CD4-positive, alpha-beta T cell treated with Interleukin-6 for 4 hours (primary cell): Measurements from ENCODE around the gene IFIT2.
"Not testable (repeated sequence)": the region's sequence is repeated elsewhere in the genome, so short reads cannot be mapped to it uniquely, and the experiment has no call there.

Experiments
- DNase-seq: peaks from one replicate; pipeline ENCODE4 v3.0.0-alpha.2; 2020; ENCODE audit warnings: mixed read lengths

Gene IFIT2, protein sequence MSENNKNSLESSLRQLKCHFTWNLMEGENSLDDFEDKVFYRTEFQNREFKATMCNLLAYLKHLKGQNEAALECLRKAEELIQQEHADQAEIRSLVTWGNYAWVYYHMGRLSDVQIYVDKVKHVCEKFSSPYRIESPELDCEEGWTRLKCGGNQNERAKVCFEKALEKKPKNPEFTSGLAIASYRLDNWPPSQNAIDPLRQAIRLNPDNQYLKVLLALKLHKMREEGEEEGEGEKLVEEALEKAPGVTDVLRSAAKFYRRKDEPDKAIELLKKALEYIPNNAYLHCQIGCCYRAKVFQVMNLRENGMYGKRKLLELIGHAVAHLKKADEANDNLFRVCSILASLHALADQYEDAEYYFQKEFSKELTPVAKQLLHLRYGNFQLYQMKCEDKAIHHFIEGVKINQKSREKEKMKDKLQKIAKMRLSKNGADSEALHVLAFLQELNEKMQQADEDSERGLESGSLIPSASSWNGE

DNA sequence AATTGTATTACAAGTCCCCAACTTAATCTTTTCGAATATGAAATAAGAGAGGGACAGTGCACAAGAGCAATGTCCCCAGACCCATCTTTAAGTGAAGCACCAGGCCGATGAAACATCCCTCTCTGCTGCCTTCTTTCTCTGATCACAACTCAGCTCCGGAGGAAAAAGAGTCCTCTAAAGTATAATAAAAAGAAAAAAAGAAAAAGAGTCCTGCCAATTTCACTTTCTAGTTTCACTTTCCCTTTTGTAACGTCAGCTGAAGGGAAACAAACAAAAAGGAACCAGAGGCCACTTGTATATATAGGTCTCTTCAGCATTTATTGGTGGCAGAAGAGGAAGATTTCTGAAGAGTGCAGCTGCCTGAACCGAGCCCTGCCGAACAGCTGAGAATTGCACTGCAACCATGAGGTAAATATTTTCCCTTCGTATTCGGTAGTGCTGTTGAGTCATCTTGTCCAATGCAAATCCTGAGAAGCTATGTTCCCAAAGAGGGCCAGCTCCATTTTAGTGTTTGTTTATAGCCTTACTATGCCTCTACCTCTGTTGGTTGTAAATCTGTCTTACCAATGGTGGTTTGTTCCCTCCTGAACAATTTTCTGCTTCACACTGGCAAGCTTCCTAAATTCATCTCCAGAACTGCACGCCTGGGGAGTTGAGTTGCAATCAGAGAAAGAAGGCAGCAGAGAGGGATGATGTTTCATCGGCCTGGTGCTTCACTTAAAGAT lies at the start of gene IFIT2:
IFIT2 (plus strand) TSS at position 326 of the 725 bp plus-strand sequence; CDS start at position 404, 78 bp downstream.
- peak; percentile 46 for DNase-seq

DNA sequence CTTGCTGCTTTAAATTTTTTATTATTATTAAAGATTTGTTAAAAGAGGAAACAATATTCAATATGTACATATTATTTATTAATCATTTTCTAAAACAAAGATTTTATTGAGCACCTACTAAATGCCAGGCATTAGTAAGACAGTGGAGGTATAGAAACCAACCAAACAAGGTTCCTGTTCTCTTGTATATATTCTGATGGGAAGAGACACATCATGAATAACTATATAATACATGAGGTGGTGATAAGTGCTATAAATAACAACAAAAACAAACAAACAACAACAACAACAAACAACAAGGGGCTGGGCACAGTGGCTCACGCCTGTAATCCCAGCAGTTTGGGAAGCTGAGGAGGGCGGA lies 49.6 kb upstream of the IFIT2 start:
- DNase-seq, result no peak

DNA sequence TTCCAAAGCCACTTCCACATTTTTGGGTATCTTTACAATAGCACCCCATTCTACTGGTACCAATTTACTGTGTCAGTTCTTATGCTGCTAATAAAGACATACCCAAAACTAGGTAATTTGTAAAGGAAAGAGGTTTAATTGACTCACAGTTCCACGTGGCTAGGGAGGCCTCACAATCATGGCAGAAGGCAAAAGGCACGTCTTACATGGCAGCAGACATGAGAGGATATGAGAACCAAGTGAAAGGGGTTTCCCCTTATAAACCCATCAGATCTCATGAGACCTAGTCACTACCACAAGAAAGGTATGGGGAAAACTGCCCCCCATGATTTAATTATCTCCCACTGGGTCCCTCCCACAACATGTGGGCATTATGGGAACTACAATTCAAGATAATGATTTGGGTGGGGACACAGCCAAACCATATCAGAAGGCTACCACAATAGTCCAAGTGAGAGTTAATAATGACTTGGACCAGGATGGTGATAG lies 46.7 kb upstream of the IFIT2 start:
- DNase-seq, result not testable (repeated sequence)

DNA sequence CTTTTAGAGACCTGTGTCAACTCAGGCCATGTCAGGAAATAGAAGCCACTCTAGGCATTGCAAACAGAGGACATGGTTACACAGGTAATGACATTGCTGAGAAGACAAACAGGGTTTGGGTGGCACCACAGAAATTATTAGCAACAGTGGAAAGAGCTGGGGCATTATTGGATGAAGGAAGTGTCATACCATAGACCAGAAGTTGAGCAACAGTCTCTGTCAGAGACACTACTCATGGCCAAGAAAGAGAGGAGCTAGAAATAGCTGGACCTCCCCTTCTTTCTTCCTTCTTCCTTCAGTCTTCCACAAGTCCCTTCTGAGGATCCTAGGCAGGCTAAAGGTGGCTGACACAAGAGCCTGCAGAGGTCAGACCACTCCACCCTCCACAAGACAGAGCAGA lies 46.1 kb upstream of the IFIT2 start:
- no peak for DNase-seq

DNA sequence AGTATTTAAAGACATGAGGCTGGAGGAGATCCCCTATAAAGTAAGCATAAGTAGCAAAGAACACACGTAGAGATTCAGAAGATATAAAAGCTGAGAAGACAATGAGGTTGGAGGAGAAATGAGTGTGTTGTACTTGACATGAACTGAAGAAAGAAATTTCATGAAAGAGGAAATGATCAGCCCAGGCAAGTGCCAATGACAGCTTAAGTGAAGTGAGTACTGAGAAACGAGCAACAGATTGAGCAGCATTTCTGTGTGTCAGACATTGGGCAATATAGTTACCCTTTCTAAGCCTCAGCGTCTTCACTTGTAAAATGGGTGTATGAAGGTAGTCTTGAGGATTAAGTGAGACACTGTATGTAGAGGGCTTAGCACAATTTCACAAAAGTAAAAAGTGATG lies 45.5 kb upstream of the IFIT2 start:
- DNase-seq, result no peak

DNA sequence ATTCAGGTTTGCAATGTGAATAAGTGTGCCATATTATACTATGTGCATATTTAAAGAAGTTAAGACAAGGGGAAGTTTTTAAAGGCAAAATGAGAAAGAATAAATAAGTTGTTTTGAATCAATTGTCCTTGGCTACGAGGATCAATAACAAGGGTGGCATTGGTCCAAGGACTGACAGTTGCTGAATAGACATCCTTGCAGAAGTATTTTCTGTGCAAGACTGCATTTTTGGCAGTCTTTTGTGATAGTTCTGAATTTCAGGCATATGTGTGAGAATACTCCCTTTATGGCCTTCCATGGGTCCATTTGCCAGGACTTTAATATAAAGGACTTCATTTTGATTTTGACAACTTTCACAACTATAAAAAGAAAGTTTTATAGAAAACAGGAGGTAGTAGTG lies 44.9 kb upstream of the IFIT2 start:
- DNase-seq, result no peak

DNA sequence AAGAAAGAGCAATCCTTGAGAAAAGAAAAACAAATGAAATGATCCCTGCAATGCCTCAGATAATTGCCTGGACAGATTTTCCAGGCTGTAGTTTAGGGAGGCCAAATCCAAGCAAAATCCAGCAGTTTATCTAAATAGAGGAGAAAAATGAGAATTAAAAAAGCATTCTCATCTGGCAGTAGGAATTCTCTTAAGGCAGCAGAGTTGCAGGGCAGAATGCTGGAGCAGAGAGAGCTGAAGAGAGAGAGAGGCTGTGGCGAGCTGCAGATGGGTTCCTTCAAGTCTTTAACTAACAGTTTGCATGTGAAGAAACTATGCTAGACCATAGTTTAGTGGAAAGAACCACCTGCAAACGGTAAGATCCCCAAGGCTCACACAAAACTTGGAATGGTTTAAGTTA lies 44.3 kb upstream of the IFIT2 start:
- no peak for DNase-seq

DNA sequence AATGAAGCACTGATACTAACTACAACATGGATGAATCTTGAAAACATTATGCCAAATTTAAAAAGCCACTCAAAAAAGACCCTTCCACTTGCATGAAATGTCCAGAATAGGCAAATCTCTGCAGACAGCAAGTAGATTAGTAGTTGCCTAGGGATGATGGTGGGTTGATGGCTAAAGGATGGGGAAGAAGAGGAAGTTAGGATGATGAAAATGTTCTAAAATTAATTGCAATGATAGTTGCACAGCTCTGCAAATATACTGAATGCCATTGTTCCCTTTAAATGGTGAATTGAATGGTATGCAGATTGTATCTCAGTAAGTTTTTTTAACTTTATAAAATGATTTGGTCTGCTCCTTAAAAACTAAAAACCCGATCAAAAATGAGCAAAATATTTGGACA lies 43.0 kb upstream of the IFIT2 start:
- DNase-seq, result no peak

DNA sequence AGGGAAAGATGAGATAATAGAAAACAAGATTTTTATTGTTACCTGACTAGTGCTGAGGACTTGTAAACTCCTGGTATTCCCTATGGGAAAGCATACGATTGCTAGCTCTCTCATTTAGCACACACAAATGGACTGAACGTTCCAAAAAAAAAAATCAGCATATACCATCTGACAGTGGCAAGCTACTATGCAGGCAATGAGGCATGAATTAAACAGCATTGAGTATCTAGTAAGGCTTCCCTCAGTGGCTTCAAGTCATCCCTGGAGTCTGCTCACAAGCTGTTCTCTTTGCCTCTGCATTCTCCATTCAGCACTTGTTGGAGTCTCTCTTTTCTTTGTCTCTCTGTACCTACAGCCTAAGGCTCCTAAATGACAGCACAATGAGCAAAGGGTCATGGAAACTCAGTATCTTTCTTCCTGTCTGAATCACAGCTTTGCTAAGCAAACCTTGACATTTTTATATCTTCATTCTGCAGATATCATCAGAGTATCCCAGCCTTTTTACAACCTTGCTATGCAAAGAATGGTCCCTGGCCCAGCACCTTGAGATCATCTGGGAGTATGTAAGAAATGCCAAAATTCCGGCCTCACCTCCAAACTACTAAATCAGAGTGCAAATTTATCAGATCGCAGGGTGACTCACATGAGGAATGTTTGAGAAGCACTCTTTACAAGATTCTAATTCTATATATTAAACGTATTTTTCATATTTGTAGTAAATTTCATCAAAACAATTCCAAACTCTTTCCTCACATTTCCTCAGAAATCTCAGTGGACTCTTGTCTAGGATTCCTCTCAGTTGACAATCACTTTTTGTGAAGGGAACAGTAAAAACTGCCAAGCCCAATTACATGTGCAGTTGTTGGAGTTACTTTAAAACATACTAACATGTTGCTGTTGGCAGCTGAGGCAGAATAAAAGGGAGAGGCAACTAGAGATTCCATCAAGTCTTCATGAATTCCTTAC lies 39.5 kb upstream of the IFIT2 start:
- DNase-seq, result no peak

DNA sequence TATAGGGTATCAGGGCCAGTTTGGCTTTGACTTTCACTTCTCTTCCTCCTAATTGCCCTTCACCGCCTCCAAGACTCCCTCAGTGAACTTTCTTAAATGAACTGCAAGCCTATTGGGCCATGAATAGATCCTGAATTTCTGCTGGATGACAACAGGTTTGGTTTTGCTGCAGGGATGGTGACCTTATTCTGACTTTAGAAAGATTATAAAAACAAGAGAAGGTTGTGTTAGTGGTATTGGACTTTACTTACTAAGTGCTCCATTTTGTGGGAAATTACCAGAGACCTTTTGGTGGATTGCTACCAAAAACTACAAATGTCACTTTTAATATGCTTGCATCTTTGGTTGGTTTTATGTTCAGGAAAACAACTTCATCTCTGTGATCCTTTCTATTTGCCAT lies 38.8 kb upstream of the IFIT2 start:
- no peak for DNase-seq

DNA sequence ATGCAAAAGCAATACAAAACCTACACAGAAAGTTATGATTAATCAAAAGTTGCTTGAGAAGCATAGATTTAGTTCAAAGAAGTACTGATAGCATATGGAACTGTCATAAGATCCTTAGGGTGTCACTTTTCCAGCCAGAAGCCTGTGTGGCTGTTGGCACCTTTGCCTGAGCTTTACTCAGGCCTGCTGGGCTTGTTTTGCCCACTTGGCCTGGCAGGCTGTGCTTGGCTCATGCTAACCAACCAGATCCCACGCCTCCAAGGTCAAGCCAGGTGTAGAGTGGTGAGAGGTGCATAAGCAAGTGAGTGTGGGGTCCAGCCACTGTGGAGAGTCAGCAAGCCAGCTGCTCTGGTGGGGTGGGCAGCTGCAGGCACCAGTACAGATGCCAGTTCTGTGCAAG lies 38.3 kb upstream of the IFIT2 start:
- no peak for DNase-seq

DNA sequence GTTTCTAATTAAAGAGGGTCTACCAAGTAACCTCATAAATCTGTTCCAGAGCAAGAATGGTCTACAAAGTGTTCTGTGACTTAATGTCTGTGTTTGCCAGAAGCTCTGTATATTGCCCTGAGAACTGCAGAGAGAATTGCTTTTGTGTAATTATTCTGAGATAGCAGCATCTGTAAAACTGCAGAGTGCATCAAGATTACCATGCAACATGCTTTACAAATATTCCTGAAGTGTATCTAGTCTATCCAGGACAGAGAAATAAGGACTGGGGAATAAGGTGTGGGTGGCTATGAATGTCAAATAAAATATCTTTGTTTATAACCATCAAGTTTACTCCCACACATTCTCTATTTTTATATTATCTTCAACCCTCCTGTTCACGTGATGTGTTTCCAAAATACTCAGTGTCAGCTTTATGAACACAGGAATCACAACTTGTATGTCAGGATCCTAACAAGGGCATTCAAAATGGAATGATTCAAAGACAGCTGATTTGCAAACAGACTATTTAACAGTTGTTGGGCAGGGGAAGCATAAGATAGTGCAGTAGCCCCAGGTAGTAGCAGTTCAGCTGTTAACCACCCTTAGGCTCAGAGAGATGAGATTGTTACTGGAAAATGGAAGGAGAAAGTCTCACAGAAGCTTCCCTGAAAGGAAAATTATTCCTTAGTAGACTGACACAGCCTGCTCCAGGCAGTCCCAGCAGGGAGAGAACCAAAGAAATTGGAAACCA lies 35.0 kb upstream of the IFIT2 start:
- DNase-seq, result no peak

DNA sequence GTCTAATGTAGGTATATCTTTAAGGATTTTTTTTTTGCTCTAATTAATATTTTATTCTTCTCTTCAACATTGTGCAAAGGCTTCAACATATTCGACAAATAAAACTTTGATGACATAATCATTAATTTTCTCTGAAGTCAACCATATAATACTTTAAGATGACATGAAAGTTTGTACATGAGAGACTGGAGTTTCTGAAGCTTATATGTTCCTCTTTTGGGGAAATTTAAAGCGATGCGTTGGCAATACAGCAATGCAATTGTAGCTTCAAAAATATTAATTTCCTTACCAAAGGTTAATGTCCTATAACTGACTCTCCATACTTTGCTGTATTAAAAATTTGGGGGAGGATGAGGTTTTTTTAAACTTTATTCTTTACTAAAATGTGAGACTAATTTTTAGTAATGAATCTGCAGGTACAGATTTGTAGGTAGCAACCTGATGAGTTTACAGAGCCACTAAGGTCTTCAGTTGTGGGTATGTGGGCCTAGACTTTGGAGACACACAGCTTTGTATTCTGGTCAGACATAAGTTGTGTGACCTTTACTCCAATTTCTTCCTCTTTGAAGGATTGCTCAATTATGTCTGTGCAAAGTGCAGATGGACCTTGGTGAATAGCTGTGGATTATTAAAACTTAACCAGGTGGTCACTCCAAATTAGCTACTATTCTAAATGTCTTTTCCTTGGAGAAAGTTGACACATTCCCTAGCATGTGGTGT lies 32.3 kb upstream of the IFIT2 start:
- DNase-seq, result no peak

DNA sequence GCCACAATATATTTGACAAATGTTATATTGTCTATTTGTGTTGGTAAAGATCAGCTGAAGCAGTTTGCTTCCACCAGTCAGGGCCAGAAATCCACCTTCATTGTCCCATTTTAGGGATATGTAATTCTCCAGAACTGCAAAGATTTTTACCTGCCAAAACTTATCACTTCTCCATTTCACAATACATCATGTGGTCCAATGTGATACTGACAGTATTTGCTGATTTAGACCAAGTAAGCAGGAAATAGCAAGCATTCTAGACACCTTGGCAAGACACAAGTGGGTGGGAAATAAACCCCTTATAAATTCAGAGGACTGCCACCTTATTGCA lies 31.7 kb upstream of the IFIT2 start:
- no peak for DNase-seq

DNA sequence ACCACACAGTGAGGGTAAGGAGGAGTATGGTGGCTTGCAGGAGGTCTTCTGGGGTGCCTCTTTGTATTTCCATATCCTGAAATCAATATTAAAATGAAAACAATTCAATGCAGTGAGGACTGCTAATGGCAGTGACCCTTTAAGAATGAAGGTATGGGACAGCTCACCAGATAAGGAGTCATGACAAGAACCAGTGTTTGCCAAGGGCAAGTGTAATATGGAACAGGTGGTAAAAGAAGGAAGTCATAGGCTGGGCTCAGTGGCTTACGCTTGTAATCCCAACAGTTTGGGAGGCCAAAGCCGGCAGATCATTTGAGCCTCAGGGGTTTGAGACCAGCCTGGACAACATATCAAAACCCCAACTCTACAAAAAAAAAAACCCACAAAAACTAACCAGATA lies 30.3 kb upstream of the IFIT2 start:
- no peak for DNase-seq

DNA sequence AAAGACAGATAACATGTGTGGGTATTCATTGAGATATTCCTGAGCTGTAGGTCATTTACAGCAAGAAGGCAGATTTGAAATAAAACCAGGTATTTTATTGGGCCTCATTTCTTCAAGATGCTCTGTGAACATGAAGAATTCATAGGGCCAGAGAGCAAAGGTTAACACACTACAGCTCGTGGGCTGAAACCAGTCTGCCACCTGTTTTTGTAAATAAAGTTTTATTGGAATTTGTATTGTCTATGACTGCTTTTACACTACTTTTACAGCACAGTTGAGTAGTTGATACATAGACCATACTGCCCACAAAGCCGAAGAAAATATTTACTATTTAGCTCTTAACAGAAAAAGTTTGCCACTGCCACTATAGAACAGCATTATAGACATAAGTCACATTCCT lies 28.2 kb upstream of the IFIT2 start:
- no peak for DNase-seq

DNA sequence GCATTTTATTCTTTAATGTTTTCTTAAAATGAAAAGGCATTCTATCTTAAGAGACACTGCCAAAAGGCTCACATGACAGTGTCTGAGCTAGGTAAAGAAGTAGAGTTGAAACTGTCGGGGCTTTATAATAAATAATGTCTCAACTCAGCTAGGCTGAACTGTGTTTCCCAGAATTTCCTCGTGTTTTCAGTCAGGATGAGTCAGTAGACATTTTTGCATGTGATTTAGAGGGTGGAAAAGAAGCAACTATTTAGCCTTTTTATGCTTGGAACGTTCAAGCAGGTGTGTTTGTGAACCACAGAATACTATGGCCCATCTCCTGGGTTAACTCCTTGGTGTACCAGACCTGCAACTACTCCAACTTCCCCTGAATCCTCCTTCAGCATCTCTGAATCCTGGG lies 26.9 kb upstream of the IFIT2 start:
- DNase-seq, result no peak

DNA sequence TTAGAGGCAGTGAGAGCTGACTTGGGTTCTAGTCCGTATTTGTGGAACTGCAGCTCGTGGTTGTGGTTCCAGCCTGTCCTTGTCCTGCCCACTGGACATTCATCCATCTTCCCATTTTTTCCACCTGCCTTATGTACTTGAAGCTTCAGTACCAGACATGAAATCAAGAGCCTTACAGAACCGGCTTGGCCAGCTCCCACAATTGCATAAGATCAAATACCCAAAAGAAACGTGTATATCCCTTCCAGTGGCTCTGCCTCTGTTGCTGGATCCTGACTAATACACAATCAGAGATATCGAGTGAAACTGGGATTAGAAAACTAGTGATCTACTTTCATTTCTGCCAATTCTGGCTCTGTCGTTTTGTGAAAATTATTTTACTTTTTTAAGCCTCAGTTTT lies 26.5 kb upstream of the IFIT2 start:
- no peak for DNase-seq

DNA sequence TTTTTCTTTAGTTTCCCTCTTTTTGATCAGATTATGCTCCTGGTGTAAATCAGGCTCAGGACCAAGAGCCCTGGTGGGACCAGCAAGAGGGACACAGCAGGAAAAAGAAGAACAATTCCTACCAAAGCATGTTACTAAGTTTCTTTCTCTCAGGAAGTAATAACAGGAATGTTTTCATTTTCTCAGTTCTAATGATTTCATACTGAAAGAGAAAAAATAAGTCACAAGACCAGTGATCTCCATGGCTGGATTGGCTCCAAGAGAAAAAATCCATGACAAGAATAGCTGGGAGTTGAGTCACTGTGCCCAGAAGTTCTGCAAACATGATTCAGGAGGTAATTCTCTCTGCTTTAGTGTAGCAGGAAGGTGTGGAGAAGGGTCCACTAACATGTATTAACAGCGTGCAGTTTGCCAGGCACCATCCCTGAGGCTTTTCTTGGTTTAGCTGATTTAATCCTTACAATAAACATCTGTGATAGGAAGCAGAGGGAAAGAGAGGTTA lies 23.8 kb upstream of the IFIT2 start:
- no peak for DNase-seq

DNA sequence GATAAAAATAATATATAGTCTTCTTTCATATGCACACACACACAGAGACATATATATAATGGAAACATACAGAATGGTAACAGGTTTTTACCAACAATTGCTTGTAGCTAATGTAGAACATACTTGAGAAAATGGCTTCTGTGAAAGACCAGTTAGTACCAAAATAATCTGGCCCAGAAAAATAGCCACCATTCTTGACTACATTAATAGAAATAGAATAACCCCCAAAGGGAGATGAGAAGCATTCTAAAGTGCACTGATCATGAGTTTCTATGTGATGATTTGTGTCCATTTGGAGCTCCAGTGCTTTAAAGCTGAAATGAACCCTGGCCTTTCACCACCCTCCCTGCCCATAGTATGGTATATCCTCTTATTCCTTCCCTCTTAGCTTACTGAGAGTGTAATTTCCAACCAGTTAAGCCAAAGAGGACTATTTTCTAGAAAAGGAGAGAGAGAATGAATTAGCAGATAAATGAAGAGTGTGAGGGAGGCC lies 22.9 kb upstream of the IFIT2 start:
- DNase-seq, result no peak

DNA sequence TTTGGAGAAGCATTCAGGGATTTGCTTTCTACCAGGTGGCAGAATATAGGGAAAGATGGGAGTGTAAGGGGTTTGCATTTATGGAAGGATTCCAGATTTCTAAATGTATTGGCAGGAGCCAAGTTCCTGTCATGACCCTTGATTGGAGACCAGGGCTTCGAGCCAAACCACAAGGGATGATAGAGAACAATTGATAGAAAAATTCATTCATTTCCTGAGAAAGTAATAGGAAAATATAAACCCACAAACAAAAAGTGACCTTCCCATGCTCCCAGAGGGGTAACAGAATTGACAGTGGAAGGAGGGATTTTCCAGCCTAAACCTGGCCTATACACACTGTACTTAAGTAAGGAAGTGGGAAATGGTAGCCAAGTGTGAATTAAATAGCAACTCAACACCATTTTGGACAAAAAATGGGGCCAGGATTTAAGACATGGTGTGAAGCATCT lies 22.4 kb upstream of the IFIT2 start:
- DNase-seq, result no peak
